GM12875 (cell line): ENCODE measurements around the gene IL10.

Experiments used
- H3K4me3 ChIP-seq: one replicate; pipeline ENCODE4 v1.5.1; 2011; ENCODE audit warnings: low read depth, low read length, control low read depth
- TF ChIP-seq, protein P1 (sequence below): IDR thresholded peaks from 2 replicates; pipeline ENCODE4 v1.5.1; 2011; ENCODE audit warnings: low read depth, mild to moderate bottlenecking, control low read depth, inconsistent platforms, low read length, moderate library complexity, borderline replicate concordance; ENCODE audit not compliant: insufficient read depth

Gene IL10

DNA sequence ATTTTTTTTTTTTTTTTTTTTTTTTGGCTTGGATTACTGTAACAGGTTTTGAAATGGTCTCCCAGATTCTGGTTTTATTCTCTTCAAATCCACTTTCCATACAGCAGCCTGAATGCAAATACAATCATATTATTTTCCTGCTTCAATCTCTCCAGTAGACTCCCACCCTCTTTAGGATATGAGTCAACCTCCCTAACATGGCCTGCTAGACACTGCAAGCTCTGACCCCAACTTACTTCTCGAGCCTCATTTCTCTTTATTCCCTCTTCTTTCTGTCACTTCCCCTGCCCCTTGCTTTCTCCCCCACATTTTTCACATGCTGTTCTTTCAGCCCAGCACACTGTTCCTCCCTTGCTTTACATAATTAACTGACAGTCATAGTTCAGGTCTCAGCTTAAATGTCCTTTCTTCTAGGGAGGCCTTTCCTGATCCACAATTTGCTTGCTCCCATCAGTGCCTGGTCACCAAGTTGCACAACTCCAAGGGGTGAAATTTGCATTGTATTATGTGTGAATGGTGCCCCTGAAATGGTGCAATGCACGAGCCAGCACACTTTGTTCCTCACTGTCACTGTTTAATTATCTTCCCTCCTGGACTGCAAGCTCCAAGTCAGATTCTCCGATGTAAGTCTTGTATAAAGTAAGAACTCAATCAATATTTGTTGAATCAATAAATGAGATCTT lies 23.8 kb downstream of the IL10 start:
- no peak overlapping the region for H3K4me3 ChIP-seq

DNA sequence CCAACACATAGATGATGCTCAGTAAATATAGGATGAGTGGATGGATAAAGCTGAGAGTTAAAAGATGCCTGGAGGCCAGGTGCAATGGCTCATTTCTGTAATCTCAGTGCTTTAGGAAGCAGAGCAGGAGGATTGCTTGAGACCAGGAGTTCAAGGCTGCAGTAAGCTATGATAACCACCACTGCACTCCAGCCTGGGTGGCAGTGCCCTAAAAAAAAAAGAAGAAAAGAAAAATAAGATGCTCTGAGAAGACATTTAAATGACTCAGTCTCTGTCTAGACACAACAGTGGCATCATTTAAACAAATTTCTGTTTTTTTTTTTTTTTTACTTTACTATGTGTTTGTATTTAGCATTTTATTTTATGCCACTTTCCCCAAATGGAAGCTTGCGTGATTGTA lies 27.0 kb downstream of the IL10 start:
- H3K4me3 ChIP-seq, result no peak overlapping the region
- TF ChIP-seq, protein P1, sequence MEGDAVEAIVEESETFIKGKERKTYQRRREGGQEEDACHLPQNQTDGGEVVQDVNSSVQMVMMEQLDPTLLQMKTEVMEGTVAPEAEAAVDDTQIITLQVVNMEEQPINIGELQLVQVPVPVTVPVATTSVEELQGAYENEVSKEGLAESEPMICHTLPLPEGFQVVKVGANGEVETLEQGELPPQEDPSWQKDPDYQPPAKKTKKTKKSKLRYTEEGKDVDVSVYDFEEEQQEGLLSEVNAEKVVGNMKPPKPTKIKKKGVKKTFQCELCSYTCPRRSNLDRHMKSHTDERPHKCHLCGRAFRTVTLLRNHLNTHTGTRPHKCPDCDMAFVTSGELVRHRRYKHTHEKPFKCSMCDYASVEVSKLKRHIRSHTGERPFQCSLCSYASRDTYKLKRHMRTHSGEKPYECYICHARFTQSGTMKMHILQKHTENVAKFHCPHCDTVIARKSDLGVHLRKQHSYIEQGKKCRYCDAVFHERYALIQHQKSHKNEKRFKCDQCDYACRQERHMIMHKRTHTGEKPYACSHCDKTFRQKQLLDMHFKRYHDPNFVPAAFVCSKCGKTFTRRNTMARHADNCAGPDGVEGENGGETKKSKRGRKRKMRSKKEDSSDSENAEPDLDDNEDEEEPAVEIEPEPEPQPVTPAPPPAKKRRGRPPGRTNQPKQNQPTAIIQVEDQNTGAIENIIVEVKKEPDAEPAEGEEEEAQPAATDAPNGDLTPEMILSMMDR, result no peak

More for the DNA sequence above, 23.8 kb downstream of the IL10 start:
- TF ChIP-seq, protein P1, result no peak

GRCh38 chr1:206744683-206745082 lies 27.6 kb downstream of the IL10 start:
- no peak overlapping the region for H3K4me3 ChIP-seq
- TF ChIP-seq, protein P1, result no peak

DNA sequence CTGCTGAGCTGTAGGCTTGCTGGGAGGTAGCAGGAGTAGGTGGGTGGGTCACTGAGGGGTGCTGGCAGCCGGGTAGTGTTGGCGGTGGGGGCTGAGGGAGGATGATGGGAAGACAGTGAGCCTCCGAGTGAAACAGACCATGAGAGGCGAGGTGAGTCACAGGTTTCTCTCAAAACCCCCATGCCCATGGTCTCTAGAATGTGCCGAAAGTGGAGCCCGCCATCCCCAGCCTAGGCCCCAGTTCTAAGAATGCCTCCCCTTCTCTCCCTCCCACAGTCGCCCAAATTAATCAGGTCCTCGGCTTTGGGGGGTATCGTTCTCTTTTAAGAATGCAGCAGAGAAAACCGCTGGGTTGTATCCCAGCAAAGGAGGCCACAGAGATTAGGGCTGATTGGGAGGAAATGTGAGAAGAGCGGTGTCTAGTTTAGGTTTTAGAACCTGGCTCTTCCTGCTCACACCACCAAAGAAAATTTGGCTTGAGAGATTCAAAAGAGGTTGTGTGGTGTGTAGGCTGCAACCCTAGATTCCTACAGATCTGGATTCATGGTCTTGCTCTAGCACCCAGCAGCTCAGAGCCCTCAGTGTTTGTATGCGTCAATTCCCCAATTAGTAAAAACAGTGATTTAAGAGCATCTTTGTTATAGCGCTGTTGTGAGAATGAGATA lies 29.4 kb downstream of the IL10 start:
- TF ChIP-seq, protein P1, result no peak

DNA sequence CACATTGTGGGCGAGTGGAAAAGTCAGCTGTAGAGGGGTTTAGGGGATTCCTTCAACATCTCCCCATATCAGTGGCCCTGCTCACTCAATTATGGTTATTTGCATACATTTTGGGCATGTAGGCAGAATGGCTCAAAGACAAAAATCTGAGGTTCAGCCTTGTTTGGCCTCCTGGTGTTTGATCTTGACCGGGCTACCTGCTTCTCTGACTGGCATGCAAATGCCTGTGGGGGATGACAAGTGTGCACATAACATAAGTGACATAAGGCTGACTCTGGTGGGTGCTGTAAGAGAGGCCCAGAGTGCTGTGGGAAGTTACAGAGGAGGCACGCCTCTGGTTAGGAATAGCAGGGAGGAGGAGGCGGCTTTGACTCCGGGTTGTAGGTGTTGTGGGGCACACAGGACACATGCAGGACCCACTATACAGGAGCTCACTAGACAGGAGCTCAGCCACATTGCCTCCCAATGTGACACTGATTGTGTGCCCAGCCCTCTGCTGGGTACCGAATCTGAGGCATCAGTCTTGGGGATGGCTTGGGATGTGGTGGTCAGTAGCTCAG lies 31.1 kb downstream of the IL10 start:
- H3K4me3 ChIP-seq, result no peak overlapping the region
- TF ChIP-seq, protein P1, result no peak

More for the DNA sequence above, 29.4 kb downstream of the IL10 start:
- H3K4me3 ChIP-seq, result no peak overlapping the region

DNA sequence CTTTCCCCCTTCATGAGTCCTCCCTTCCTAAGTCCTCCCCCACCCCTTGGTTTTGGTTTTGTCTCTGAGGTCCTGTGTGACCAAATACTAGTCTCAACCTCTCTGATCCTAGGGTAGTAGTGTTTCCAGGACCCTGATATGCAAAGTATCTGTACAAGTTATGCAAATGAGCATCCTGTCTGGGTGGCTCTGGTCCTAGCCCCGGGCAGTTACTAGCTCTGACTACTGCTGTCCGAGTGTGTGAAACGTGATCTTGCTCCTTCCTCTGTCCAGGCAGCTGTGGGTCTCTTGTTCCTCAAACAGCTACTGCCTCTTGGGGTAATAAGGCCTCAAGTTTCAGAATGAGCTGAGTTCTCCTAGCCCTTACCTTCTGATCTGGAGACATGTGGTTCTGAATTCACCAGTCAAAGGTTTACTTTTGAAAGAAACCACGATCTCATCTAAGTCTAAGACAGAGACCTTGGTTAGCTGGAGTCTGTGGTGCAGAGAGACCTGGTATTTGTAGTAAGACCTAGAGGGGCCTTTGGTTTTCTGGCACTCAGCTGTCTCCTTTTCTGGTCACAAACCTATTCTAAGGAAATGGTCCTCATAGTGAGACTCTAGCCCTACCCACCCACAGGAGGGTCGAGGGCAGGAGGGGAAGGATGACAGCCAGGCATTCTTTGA lies 32.8 kb downstream of the IL10 start:
- TF ChIP-seq, protein P1, result no peak
- H3K4me3 ChIP-seq, result no peak overlapping the region
